ENCODE results near the gene ZCCHC24.

DNA sequence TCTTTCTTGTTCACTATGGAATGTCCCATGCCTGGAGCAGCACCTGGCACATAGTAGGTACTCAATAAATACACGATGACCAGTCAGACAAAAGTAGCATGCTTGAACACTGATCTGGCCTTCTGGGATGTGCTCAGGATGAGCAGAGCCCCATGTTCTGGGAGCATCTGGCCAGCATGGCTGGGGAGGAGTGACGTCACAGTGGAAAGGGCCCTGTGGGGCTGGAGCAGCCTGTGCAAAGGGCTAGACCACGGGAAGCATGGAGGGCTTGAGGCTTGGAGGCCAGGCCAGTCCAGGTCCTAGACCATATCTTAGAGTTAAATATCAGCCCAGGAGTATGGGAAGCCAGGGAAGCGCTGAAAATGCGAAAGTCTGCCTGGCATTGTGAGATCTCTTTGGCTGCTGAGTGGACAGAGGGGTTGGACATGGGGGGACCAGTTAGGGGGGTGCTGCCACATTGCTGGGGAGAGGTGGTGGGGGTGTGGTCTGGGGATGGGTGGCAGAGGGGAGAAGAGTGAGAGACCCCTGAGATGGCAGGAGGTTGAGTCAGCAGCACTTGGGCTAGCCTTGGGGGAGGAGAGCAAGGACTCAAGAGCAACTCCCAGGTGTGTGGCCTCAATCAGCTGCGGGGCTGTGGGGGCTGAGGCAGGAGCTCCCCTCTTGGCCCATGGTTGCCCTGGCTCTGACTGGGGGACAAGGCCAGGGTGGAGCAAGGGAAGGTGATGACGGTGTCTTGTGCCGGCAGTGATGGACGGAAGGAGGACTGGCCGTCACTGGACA is 34.9 kb downstream of the ZCCHC24 start:
- TF ChIP-seq CTCF (conservative IDR thresholded peaks at IDR 0.05) (no peak), ZFX (IDR thresholded peaks at IDR 0.05) (no peak)
